Measurements from ENCODE around the gene TCL1B. TPM values are rescaled to one million over a fixed set of nuclear protein-coding genes. Genes with fewer than 3 reads are reported as not detected.

Gene TCL1B
- total RNA-seq, 1 donor from 2014 or later, result not detected

- intact Hi-C loops (cut with DNase I), result no loop called here
- Histone ChIP-seq H3K27me3 (no peaks in the 10 kb centered on the region), H3K4me3 (no peak overlapping the region), H3K9me3 (no peaks in the 10 kb centered on the region), H3K36me3 (no peaks in the 10 kb centered on the region), H3K27ac (no peak overlapping the region), H3K4me1 (no peaks in the 10 kb centered on the region)
- DNase-seq (ENCODE audit: low spot score in 2 of 2), result no peak
- no peak for TF ChIP-seq CTCF (IDR thresholded peaks at IDR 0.05)
Observed at GRCh38 chr14:95730126-95730525, 43.9 kb downstream of the TCL1B start.

- Histone ChIP-seq H3K36me3 (no peaks in the 10 kb centered on the region), H3K9me3 (no peaks in the 10 kb centered on the region), H3K4me3 (no peak overlapping the region), H3K27me3 (no peaks in the 10 kb centered on the region), H3K27ac (no peak overlapping the region), H3K4me1 (no peaks in the 10 kb centered on the region)
- intact Hi-C loops (cut with DNase I), result no loop called here
- DNase-seq (ENCODE audit: low spot score in 2 of 2), result no peak
- TF ChIP-seq CTCF (IDR thresholded peaks at IDR 0.05), result no peak
Observed at GRCh38 chr14:95733212-95733611, 47.0 kb downstream of the TCL1B start.

GRCh38 chr14:95739356-95739755, 53.1 kb downstream of the TCL1B start:
- no peak overlapping the region for H3K4me3 ChIP-seq
- H3K36me3 ChIP-seq, result no peaks in the 10 kb centered on the region
- no peak overlapping the region for H3K27ac ChIP-seq
- TF ChIP-seq CTCF (IDR thresholded peaks at IDR 0.05), result no peak
- no peaks in the 10 kb centered on the region for H3K9me3 ChIP-seq
- no peaks in the 10 kb centered on the region for H3K27me3 ChIP-seq
- intact Hi-C loops (cut with DNase I), result no loop called here
- H3K4me1 ChIP-seq, result no peaks in the 10 kb centered on the region
- no peak for DNase-seq (ENCODE audit: low spot score in 2 of 2)

GRCh38 chr14:95741038-95741490, 54.8 kb downstream of the TCL1B start:
- H3K36me3 ChIP-seq, result no peaks in the 10 kb centered on the region
- intact Hi-C loops (cut with DNase I), result no loop called here

GRCh38 chr14:95741781-95742180, 55.6 kb downstream of the TCL1B start:
- Histone ChIP-seq H3K27ac (no peak overlapping the region), H3K4me3 (no peak overlapping the region), H3K9me3 (no peaks in the 10 kb centered on the region), H3K4me1 (no peaks in the 10 kb centered on the region), H3K36me3 (no peaks in the 10 kb centered on the region), H3K27me3 (no peaks in the 10 kb centered on the region)
- intact Hi-C loops (cut with DNase I), result no loop called here
- DNase-seq (ENCODE audit: low spot score in 2 of 2), result no peak
- TF ChIP-seq CTCF (IDR thresholded peaks at IDR 0.05), result no peak

More at GRCh38 chr14:95741038-95741490, 54.8 kb downstream of the TCL1B start:
- no peak overlapping the region for H3K27ac ChIP-seq
- TF ChIP-seq CTCF (IDR thresholded peaks at IDR 0.05), result no peak
- no peaks in the 10 kb centered on the region for H3K9me3 ChIP-seq
- H3K27me3 ChIP-seq, result no peaks in the 10 kb centered on the region
- no peaks in the 10 kb centered on the region for H3K4me1 ChIP-seq
- H3K4me3 ChIP-seq, result no peak overlapping the region
- no peak for DNase-seq (ENCODE audit: low spot score in 2 of 2)

Other genes with a start within 250 kb of the TCL1B start
- gene SYNE3, start 169.8 kb upstream of the TCL1B start, total RNA-seq, result 84.1 TPM
- gene GLRX5, start 151.4 kb upstream of the TCL1B start, total RNA-seq, result 24.6 TPM
- not detected for gene TCL1A, start 27.7 kb downstream of the TCL1B start, total RNA-seq
- gene TUNAR, start 190.4 kb downstream of the TCL1B start, total RNA-seq, result not detected